IPS-NIHi7 (cell line): ENCODE measurements around the gene GLG1.
"Not testable (repeated sequence)": the region's sequence is repeated elsewhere in the genome, so short reads cannot be mapped to it uniquely, and the experiment has no call there.

Source experiments
- DNase-seq: peaks from one replicate; pipeline ENCODE4 v3.0.0; 2012; ENCODE audit warnings: mixed read lengths; ENCODE audit errors: extremely low spot score

The GLG1 gene

DNA sequence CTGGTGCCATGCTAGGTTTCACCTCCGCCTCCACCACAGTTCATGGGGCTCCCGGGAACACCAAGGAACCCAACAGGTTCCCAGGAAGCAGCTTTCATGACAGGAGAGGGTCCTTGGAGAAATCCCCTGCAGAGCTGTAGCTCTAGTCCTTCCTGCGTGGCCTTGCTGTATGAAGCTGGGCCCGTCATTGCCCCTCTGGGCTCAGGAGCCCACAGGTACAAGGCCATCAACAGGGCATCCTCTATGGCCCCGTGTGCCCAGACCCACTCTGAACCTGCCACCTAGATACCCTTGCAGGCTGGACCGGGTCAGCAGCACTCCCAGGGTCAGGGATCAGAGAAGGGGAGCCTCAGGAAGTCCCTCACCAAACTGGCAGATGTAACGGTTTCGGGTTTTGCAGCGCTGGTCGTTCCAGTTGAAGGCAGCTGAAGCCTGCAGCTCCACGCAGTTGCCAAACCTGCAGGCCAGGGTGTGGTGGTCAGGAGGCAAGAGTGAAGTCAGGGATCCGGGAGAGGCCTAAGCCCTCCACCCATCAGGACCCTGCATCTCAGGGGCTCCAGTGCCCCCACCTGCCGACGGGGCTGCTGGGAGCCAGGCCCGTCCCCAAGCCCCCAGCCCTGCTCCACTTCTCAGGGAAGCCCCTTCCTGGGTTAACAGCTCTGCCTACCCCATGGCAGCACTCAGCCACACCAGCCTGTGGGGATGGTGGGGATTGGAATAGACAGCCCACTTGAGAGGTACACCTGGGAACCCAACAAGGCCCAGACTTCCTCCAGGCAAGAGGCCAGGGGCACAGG lies 197.5 kb downstream of the GLG1 start:
- DNase-seq, result not testable (repeated sequence)

- not testable (repeated sequence) for DNase-seq
Measured at GRCh38 chr16:74407362-74407705, 199.6 kb downstream of the GLG1 start.

- DNase-seq, result not testable (repeated sequence)
Measured at GRCh38 chr16:74406600-74407361, 200.1 kb downstream of the GLG1 start.

DNA sequence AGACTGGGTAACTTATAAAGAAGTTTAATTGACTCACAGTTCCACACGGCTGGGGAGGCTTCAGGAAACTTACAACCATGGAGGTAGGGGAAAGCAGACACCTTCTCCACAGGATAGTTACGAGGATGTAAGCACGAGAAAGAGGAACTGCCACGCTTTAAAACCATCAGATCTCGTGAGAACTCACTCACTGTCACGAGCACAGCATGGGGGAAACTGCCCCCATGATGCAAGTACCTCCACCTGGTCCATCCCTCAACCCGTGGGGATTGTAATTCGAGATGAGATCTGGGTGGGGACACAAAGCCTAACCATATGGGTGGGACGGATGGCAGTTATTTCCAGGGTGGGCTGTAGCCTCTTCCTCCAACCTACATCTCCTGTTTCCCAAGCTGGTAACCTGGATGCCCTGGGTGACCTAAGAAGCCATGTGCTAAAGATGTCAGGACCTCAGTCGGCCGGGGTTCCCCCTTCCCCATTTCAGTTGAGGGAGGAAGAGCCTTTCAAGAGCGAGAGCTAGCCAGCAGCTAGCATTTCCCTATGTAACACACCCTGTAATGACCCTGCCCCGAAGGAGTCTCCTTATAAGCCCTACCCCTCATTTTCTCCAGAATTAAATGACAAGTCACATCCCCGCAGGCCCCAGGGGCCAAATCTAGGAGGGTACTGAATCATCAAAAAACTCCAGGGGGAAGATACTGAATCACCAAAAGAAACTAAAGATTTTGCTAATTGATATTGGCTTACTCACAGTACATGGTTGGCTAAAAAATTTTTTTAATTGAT lies 202.6 kb downstream of the GLG1 start:
- DNase-seq, result not testable (repeated sequence)

DNA sequence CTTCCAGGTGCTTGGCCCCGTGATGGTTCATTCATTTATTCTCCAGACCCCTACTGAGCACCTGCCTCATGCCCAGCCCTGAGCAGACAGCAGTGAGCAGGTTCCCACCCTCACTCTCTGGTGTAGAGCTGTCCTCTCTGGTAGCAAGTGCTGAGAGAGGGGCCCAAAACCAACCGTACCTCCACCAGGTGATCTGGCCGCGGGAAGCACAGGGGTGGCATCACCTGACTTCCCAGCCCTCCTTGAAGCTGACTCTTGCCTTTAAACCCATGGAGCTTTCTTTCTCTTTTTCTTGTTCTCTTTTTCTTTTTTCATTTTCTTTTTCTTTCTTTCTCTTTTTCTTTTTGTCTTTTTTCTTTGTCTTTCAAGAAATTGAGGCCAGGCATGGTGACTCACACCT lies 206.7 kb downstream of the GLG1 start:
- not testable (repeated sequence) for DNase-seq

DNA sequence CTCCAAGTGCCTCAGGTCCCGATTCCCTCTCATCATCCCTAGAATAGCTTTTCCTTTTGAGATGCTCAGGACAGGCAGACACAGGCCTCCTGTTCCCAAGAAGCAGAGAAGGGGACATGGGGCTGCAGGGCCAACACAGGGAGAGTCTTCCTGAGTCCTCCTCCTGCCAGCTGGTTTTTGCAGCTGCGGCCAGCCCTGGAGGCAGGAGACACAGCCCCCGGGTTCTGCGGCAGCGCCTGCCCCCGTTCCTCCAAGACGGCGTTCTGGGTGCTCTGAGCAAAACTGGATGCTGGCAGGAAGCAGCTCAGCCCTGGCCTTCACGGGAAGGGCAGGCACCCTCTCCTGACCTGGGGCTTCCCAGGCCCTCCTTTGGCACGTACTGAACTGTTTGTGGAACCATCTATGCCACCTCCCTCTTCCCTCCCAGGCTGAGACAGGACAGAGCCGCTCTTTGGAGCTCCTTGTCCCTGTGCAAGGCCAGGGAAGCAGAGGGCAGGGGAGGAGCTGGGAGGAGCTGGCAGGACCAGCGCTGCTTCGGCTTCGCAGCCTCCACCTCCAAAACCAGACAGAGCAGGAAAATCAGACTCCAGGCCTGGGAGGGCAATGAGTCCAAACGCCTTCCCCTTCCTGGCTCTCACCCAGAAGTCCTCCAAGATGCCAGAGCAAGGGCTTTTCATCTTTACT lies 208.6 kb downstream of the GLG1 start:
- not testable (repeated sequence) for DNase-seq
